Brain microvascular endothelial cell (primary cell): ENCODE data around the gene MSI2.

ENCODE experiments used
- DNase-seq: peaks from one replicate; pipeline ENCODE4 v3.0.0-alpha.2; 2020
- H3K27ac ChIP-seq: fragments of 250-450 bp; sonication (Bioruptor Pico); 2 replicates; pipeline ENCODE4 v1.5.1; 2020; ENCODE audit warnings: mild to moderate bottlenecking, moderate library complexity
- H3K27me3 ChIP-seq: fragments of 250-450 bp; sonication (Bioruptor Pico); replicated peaks from 2 replicates; pipeline ENCODE4 v1.5.1; 2020; ENCODE audit warnings: mild to moderate bottlenecking
- H3K36me3 ChIP-seq: fragments of 250-450 bp; sonication (Bioruptor Pico); replicated peaks from 2 replicates; pipeline ENCODE4 v1.5.1; 2020; ENCODE audit warnings: mild to moderate bottlenecking
- H3K4me3 ChIP-seq: 2 replicates; pipeline ENCODE4 v1.5.1; 2011; ENCODE audit warnings: low read depth, mild to moderate bottlenecking, control low read depth, low read length, moderate library complexity
- CTCF ChIP-seq: IDR thresholded peaks from 2 replicates; pipeline ENCODE4 v1.5.1; 2011; ENCODE audit warnings: low read depth, mild to moderate bottlenecking, moderate library complexity, low read length, control low read depth, inconsistent platforms; ENCODE audit errors: missing control alignments
- in situ Hi-C: cut with HindIII; loops from 2 replicates; pipeline ENCODE4 v1.10.0; 2017; ENCODE audit warnings: low sequenced_read_pairs, low pct_ligation_motif_present

MSI2 gene

DNA sequence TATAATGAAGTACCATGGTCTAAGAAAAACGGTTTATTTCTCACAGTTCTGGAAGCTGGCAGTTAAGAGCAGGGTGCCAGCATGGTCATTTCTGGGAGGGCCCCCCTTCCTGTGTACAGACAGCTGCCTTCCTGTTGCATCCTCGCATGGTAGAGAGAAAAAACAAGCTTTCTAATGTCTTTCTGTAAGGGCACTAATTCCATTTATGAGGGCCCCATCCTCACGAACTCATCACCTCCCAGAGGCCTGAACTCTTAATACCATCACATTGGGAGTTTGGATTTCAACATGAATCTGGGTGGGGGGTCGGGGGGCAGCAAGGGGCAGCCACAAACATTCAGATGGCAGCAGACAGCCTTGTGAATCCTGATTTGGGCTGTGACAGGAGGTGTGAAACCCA lies 339.1 kb downstream of the MSI2 start:
- in situ Hi-C loops, result no loop called here
- Histone ChIP-seq H3K27ac (no peak overlapping the region), H3K4me3 (no peak overlapping the region), H3K27me3 (no peaks in the 10 kb centered on the region), H3K36me3 (no peaks in the 10 kb centered on the region)
- DNase-seq, result no peak
- TF ChIP-seq CTCF, result no peak

- no peak for DNase-seq
- in situ Hi-C loops, result no loop called here
- H3K4me3 ChIP-seq, result no peak overlapping the region
- H3K36me3 ChIP-seq, result no peaks in the 10 kb centered on the region
- H3K27ac ChIP-seq, result no peak overlapping the region
- TF ChIP-seq CTCF, result no peak
- no peaks in the 10 kb centered on the region for H3K27me3 ChIP-seq
Observed at GRCh38 chr17:57595947-57596695, 339.8 kb downstream of the MSI2 start.

DNA sequence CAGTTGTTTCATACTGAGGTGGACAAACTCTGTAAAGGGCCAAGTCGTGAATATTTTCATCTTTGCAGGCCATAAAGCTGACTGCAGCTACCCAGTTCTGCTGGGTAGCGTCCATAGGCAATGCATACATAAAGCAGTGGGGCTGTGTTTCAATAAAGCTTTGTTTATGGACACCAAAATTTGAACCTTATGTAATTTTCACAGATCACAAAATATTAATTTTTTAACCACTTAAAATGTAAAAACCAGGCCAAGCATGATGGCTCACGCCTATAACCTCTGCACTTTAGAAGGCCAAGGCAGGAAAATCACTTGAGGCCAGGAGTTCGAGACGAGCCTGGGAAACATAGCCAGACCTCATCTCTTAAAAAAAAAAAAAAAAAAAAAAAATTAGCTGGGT lies 340.8 kb downstream of the MSI2 start:
- Histone ChIP-seq H3K27ac (no peak overlapping the region), H3K27me3 (no peaks in the 10 kb centered on the region), H3K36me3 (no peaks in the 10 kb centered on the region), H3K4me3 (no peak overlapping the region)
- DNase-seq, result no peak
- in situ Hi-C loops, result no loop called here
- no peak for TF ChIP-seq CTCF

GRCh38 chr17:57597531-57598453 lies 341.5 kb downstream of the MSI2 start:
- DNase-seq, result peak; percentile 69
- TF ChIP-seq CTCF, result peak; percentile 93
- no peaks in the 10 kb centered on the region for H3K36me3 ChIP-seq
- no peak overlapping the region for H3K27ac ChIP-seq
- no peak overlapping the region for H3K4me3 ChIP-seq
- H3K27me3 ChIP-seq, result no peaks in the 10 kb centered on the region
- in situ Hi-C loops, result no loop called here

DNA sequence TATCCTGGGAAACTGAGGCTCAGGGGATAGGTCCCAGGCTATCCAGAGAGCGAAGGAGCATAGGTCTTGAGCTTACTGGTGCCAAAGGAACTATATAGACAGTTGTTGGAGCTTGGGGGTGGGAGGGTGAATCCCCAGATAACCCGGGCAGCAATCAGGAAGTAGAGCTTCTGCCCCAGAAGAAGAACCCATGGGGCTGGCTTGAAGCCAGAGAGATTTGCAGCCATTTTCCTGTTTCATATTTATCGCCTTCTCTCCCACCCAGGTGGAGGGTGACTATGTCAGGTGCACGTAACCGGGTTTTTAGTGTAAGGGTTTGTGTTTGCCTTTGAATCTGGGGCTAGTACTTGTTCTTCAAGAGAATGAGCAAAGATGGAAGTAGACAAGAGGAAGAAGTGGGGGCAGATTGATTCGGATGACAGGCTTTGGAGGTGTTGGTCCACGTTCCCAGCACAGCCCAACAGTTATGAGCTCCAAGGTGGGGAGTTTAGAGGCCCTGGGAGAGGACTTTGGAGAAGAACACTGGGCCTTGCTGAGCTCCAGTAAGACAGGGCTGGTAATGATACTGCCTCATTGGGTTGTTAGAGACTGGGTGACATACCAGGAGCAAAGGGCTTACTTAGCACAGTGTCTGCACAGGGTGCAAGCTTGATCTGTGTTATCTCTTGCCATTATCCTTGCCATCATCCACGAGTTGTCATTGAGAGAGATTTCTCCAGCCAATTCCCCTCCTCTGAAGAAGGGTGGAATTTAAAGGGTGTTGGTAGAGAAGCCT lies 343.1 kb downstream of the MSI2 start:
- TF ChIP-seq CTCF, result no peak
- no peaks in the 10 kb centered on the region for H3K36me3 ChIP-seq
- no peaks in the 10 kb centered on the region for H3K27me3 ChIP-seq
- no peak overlapping the region for H3K27ac ChIP-seq
- DNase-seq, result no peak
- in situ Hi-C loops, result no loop called here
- no peak overlapping the region for H3K4me3 ChIP-seq
